ENCODE data around the gene CDK5RAP2.

The CDK5RAP2 gene

GRCh38 chr9:120388003-120388855 lies 191.7 kb downstream of the CDK5RAP2 start:
- in situ Hi-C loops (cut with MboI; ENCODE audit: low sequenced_read_pairs) = no loop called here

GRCh38 chr9:120387257-120388002 lies 192.5 kb downstream of the CDK5RAP2 start:
- in situ Hi-C loops (cut with MboI; ENCODE audit: low sequenced_read_pairs) = no loop called here

GRCh38 chr9:120386390-120387131 lies 193.4 kb downstream of the CDK5RAP2 start:
- in situ Hi-C loops (cut with MboI; ENCODE audit: low sequenced_read_pairs) = no loop called here

- in situ Hi-C loops (cut with MboI; ENCODE audit: low sequenced_read_pairs) = no loop called here
These were observed 194.2 kb downstream of the CDK5RAP2 start for GRCh38 chr9:120385606-120386389.

GRCh38 chr9:120384925-120385272 lies 195.1 kb downstream of the CDK5RAP2 start:
- in situ Hi-C loops (cut with MboI; ENCODE audit: low sequenced_read_pairs) = no loop called here

- in situ Hi-C loops (cut with MboI; ENCODE audit: low sequenced_read_pairs) = no loop called here
These were observed 195.7 kb downstream of the CDK5RAP2 start for GRCh38 chr9:120383999-120384924.

GRCh38 chr9:120383611-120383998 lies 196.4 kb downstream of the CDK5RAP2 start:
- in situ Hi-C loops (cut with MboI; ENCODE audit: low sequenced_read_pairs) = no loop called here

GRCh38 chr9:120382453-120382852 lies 197.5 kb downstream of the CDK5RAP2 start:
- in situ Hi-C loops (cut with MboI; ENCODE audit: low sequenced_read_pairs) = no loop called here

- in situ Hi-C loops (cut with MboI; ENCODE audit: low sequenced_read_pairs) = no loop called here
These were observed 198.1 kb downstream of the CDK5RAP2 start for GRCh38 chr9:120381839-120382238.

- in situ Hi-C loops (cut with MboI; ENCODE audit: low sequenced_read_pairs) = no loop called here
These were observed 200.4 kb downstream of the CDK5RAP2 start for GRCh38 chr9:120379611-120380010.

- in situ Hi-C loops (cut with MboI; ENCODE audit: low sequenced_read_pairs) = no loop called here
These were observed 201.3 kb downstream of the CDK5RAP2 start for GRCh38 chr9:120378680-120379079.

- in situ Hi-C loops (cut with MboI; ENCODE audit: low sequenced_read_pairs) = no loop called here
These were observed 202.5 kb downstream of the CDK5RAP2 start for GRCh38 chr9:120377268-120378159.

GRCh38 chr9:120376101-120376500 lies 203.9 kb downstream of the CDK5RAP2 start:
- in situ Hi-C loops (cut with MboI; ENCODE audit: low sequenced_read_pairs) = no loop called here

- in situ Hi-C loops (cut with MboI; ENCODE audit: low sequenced_read_pairs) = no loop called here
These were observed 204.7 kb downstream of the CDK5RAP2 start for GRCh38 chr9:120375316-120375715.

- in situ Hi-C loops (cut with MboI; ENCODE audit: low sequenced_read_pairs) = no loop called here
These were observed 205.2 kb downstream of the CDK5RAP2 start for GRCh38 chr9:120374817-120375216.

- in situ Hi-C loops (cut with MboI; ENCODE audit: low sequenced_read_pairs) = no loop called here
These were observed 205.7 kb downstream of the CDK5RAP2 start for GRCh38 chr9:120374239-120374638.

GRCh38 chr9:120372040-120372439 lies 207.9 kb downstream of the CDK5RAP2 start:
- in situ Hi-C loops (cut with MboI; ENCODE audit: low sequenced_read_pairs) = no loop called here

GRCh38 chr9:120369608-120370220 lies 210.3 kb downstream of the CDK5RAP2 start:
- in situ Hi-C loops (cut with MboI; ENCODE audit: low sequenced_read_pairs) = no loop called here
